ENCODE data around the gene KCNIP1. TPM values are rescaled to one million over a fixed set of nuclear protein-coding genes. Genes with fewer than 3 reads are reported as not detected.

KCNIP1 gene
- total RNA-seq, 1 donor from 2014 or later: not detected

- DNase-seq (ENCODE audit: low read depth): no peak
These were observed 137.1 kb downstream of the KCNIP1 start for GRCh38 chr5:170640731-170641588.

- DNase-seq (ENCODE audit: low read depth): no peak
These were observed 137.8 kb downstream of the KCNIP1 start for GRCh38 chr5:170641589-170642031.

GRCh38 chr5:170642066-170642735 is 138.4 kb downstream of the KCNIP1 start:
- no peak for DNase-seq (ENCODE audit: low read depth)

DNA sequence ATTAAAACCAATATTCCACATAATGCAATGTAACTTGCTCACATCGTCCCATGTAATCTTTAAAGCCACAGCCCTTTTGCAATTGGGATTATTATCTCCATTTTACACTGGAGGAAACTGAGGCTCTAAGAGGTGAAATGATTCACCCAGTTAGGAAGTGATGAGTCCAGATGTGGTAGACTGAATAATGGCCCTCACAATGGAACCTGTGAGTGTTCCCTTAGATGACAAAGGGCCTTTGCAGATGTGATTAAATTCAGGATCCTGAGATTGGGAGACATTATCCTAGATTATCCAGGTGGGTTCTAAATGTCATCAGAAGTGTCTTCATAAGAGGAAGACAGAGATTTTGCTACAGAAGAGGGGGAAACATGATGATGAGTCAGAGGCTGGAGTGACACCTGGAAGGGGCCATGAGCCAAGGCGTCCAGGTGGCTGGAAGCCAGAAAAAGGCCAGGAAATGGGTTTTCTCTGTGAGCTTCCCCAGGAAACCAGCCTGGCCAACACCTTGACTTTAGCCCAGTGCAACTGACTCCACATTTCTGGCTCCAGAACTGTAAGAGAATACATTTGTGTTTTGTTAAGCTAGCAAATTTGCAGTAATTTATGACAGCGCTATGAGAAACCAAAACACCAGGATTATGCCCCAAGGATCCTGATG is 139.1 kb downstream of the KCNIP1 start:
- no peak for DNase-seq (ENCODE audit: low read depth)

DNA sequence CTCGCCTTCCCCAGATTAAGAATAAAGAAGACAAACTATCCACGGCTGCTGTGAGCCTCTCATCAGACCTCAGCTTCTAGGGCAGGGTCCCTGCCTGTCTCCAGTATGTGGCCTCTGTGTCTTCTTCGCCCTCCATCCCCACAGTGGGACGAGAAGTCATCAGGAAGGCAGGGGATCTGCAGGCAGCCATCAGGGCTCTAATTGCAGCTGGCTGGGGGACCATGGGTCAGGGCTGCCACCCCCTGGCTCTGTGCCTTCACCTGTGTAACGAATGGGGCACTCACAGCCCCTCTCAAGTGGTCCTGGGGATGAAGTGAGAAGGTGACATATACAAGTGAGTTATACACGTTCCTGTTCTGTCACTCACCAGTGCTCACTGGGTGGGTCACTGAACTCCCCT is 139.8 kb downstream of the KCNIP1 start:
- no peak for DNase-seq (ENCODE audit: low read depth)

- DNase-seq (ENCODE audit: low read depth): no peak
These were observed 140.7 kb downstream of the KCNIP1 start for GRCh38 chr5:170644501-170644900.

- no peak for DNase-seq (ENCODE audit: low read depth)
These were observed 144.7 kb downstream of the KCNIP1 start for GRCh38 chr5:170648541-170648940.

DNA sequence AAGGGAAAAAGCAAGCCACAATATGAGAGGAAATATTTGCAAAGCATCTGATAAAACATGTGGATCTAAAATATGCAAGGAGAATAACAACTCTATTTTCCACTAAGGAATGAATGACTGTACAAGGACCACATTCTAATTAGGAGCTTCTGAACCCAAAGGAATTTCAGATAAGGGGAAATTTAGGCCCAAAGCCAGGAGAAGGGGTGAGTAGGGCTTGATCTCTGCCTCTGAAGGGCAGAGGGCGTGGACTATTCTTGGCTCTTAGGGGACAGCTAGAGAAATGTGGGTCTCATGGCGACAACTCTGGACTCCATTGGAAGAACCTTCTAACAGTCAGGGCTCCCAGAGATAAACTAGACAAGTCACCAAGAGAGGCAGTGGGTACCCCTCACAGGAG is 147.0 kb downstream of the KCNIP1 start:
- DNase-seq (ENCODE audit: low read depth): no peak

GRCh38 chr5:170651604-170652277 is 147.9 kb downstream of the KCNIP1 start:
- no peak for DNase-seq (ENCODE audit: low read depth)

GRCh38 chr5:170655476-170655875 is 151.7 kb downstream of the KCNIP1 start:
- no peak for DNase-seq (ENCODE audit: low read depth)

- no peak for DNase-seq (ENCODE audit: low read depth)
These were observed 152.1 kb downstream of the KCNIP1 start for GRCh38 chr5:170655920-170656319.

DNA sequence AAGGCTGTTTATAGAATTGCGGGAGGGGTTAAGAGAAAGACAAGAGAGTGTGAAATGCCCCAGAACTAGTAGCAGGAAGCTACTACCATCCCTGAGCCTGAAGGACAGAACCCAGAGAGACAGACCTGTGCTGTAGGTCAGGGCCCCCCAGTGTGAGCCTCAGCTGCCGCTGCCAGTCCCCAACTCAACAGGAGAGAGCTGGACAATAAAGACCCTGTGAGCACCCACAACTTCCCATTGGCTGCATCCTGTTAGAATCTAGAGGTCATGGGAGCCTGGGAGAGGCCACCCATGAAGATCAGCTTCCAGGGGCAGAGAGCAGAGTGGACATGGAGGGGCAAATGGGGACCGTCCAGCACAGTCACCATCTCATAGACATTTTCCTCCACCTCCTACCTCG is 152.5 kb downstream of the KCNIP1 start:
- DNase-seq (ENCODE audit: low read depth): no peak

DNA sequence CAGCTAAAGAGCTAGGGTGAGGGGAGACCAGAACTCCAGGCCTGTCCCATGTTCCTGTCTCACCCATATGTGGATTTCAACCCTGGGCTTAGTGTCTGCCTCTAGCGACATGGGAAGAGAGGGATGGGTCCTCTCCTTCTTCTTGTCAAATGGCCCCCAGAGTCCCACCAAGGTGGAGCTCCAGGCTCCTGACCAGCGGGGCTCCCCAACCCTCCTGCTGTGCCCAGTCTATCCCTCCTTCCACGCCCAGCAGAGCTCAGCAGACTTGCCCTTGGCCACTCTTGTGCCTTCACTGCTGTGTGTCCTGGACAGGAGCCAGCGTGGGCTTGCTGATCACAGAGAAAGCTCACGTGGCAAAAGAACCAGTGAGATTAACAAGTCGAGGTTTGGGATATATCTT is 156.7 kb downstream of the KCNIP1 start:
- no peak for DNase-seq (ENCODE audit: low read depth)

DNA sequence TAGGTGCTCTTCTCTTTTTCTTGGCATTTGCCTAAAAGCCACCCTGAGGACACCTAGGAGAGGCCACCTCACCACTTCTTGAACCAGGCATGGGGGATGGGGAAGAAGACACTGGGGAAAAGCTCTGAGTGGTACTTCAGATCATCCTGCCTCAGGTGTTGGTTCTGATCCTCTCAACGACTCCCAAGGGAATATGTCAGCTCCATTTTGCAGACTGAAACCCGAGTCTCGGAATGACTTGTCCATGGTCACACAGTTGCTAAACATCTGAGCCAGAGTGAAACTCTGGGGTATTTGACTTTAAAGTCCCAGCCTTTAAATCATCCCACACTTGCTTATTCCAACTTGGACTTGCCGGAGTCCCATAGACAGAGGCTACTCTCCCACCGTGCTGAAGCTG is 159.1 kb downstream of the KCNIP1 start:
- DNase-seq (ENCODE audit: low read depth): no peak

DNA sequence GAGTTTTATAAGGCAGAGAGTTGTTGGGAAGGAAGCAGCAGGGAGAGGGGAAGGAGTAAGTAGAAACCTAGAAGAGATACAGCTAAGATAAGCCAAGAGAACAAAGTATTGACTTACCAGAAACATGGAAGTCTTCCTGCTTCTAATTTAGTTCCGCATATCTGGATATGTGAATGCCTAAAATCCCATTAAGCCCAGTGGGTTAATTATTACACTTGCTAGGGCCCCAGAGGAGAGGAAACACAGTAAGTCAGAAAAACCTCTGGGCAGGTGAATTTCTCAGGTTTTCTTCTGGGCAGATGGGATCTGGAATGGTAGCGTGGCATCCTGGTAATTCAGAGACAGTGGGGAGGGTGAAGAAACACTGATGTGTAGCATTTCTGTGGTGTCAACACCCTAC is 175.0 kb downstream of the KCNIP1 start:
- no peak for DNase-seq (ENCODE audit: low read depth)

- peak; percentile 0 for DNase-seq (ENCODE audit: low read depth)
These were observed 177.2 kb downstream of the KCNIP1 start for GRCh38 chr5:170681013-170681433.

DNA sequence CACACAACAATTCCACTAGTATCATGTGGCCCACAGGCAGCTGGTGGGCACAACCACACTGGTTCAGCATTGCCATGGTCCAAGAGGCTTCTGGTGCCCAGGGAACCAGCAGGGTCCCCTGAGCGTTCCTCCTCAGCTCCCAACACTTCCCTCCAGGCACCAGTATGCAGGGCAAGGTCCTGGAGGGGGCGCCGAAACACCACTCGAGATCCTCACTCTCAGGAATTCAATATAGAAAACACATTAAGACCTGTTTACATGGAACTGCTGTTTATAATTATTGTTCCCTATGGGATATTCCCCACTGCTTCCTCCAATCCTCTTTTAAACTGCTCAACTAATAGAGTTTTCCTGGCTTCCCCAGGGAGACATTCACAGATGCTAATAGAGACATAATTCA is 187.8 kb downstream of the KCNIP1 start:
- DNase-seq (ENCODE audit: low read depth): no peak

GRCh38 chr5:170693701-170694100 is 189.9 kb downstream of the KCNIP1 start:
- DNase-seq (ENCODE audit: low read depth): no peak

GRCh38 chr5:170694911-170695310 is 191.1 kb downstream of the KCNIP1 start:
- DNase-seq (ENCODE audit: low read depth): no peak

DNA sequence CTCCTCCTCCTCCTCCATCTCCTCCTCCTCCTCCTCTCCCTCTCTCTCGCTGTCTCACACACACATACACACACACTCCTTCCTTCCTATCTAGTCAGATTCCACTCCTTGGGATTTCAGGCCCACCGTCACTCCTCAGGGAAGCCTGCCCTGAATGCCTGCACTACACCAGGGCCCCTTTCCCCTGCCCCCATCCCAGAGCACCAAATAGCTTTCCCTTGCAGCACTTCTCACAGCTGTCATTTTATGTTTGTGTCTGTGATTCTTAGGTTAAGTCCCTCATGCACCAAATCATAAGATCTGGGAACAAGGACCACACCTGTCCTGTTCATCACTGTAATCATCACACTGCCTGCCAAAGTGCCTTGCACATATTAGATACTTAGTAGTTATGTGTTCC is 193.2 kb downstream of the KCNIP1 start:
- no peak for DNase-seq (ENCODE audit: low read depth)

GRCh38 chr5:170700503-170700902 is 196.7 kb downstream of the KCNIP1 start:
- DNase-seq (ENCODE audit: low read depth): no peak

GRCh38 chr5:170701334-170701733 is 197.5 kb downstream of the KCNIP1 start:
- no peak for DNase-seq (ENCODE audit: low read depth)

All from myocyte (in vitro differentiated cells).